MM.1S (cell line): ENCODE data around the gene LASP1NB.
"Not testable (repeated sequence)": the region's sequence is repeated elsewhere in the genome, so short reads cannot be mapped to it uniquely, and the experiment has no call there.

Source experiments
- DNase-seq: peaks from one replicate; pipeline ENCODE4 v3.0.0-alpha.2; 2015
- H2AFZ ChIP-seq: fragments of 300-600 bp; sonication (generic); 2 replicates; pipeline ENCODE4 v1.6.0; 2016; ENCODE audit warnings: antibody characterized with exemption, low read length
- H3F3A ChIP-seq: fragments of 300-600 bp; sonication (generic); 2 replicates; pipeline ENCODE4 v1.6.1; 2016; ENCODE audit warnings: mild to moderate bottlenecking, antibody characterized with exemption, low read length, moderate library complexity, mixed read lengths; ENCODE audit not compliant: insufficient read depth
- H3K27ac ChIP-seq: fragments of 300-600 bp; sonication (generic); 2 replicates; pipeline ENCODE4 v1.5.1; 2016; ENCODE audit warnings: mild to moderate bottlenecking, low read length
- H3K27me3 ChIP-seq: fragments of 300-600 bp; sonication (generic); replicated peaks from 2 replicates; pipeline ENCODE4 v1.6.0; 2016; ENCODE audit warnings: low read length; ENCODE audit not compliant: insufficient read depth
- H3K36me3 ChIP-seq: fragments of 300-600 bp; sonication (generic); replicated peaks from 2 replicates; pipeline ENCODE4 v1.6.1; 2016; ENCODE audit warnings: mild to moderate bottlenecking, low read length, mixed read lengths; ENCODE audit not compliant: insufficient read depth
- H3K4me1 ChIP-seq: fragments of 300-600 bp; sonication (generic); 2 replicates; pipeline ENCODE4 v1.6.1; 2016; ENCODE audit warnings: low read length, mixed read lengths
- H3K4me2 ChIP-seq: fragments of 300-600 bp; sonication (generic); 2 replicates; pipeline ENCODE4 v1.6.0; 2016; ENCODE audit warnings: low read depth, low read length
- H3K4me3 ChIP-seq: fragments of 300-600 bp; sonication (generic); 2 replicates; pipeline ENCODE4 v1.5.1; 2016; ENCODE audit warnings: low read length, mixed read lengths
- H3K79me2 ChIP-seq: fragments of 300-600 bp; sonication (generic); 2 replicates; pipeline ENCODE4 v1.6.1; 2016; ENCODE audit warnings: mixed run types, low read length, mixed read lengths
- H3K9ac ChIP-seq: fragments of 300-600 bp; sonication (generic); 2 replicates; pipeline ENCODE4 v1.6.1; 2016; ENCODE audit warnings: low read length, mixed read lengths
- H3K9me2 ChIP-seq: fragments of 300-600 bp; sonication (generic); replicated peaks from 2 replicates; pipeline ENCODE4 v1.6.1; 2016; ENCODE audit warnings: mild to moderate bottlenecking, low read length, mixed read lengths; ENCODE audit not compliant: insufficient read depth
- H3K9me3 ChIP-seq: fragments of 300-600 bp; sonication (generic); replicated peaks from 2 replicates; pipeline ENCODE4 v1.6.1; 2016; ENCODE audit warnings: mild to moderate bottlenecking, low read length, mixed read lengths; ENCODE audit not compliant: insufficient read depth
- H4K20me1 ChIP-seq: fragments of 300-600 bp; sonication (generic); 2 replicates; pipeline ENCODE4 v1.6.1; 2016; ENCODE audit warnings: mild to moderate bottlenecking, low read length, moderate library complexity, mixed read lengths; ENCODE audit not compliant: insufficient read depth
- CTCF ChIP-seq: fragments of 300-600 bp; sonication (generic); IDR thresholded peaks from 2 replicates; pipeline ENCODE4 v1.5.1; 2016; ENCODE audit warnings: antibody characterized with exemption, low read length, mixed read lengths
- EZH2 ChIP-seq: fragments of 300-600 bp; sonication (generic); optimal IDR thresholded peaks from 2 replicates; pipeline ENCODE3; 2017; ENCODE audit warnings: low read depth, mild to moderate bottlenecking, antibody characterized with exemption, low read length, mixed read lengths
- EZH2phosphoT487 ChIP-seq: fragments of 300-600 bp; sonication (generic); IDR thresholded peaks from 2 replicates; pipeline ENCODE4 v1.6.1; 2018; ENCODE audit warnings: antibody characterized with exemption, low read length

Gene LASP1NB

GRCh38 chr17:38921756-38922411 is 3.5 kb upstream of the LASP1NB start:
- Histone ChIP-seq H3K9me2 (no peaks in the 10 kb centered on the region), H3K9ac (no peak overlapping the region), H2AFZ (no peak overlapping the region), H3K27ac (no peak overlapping the region), H4K20me1 (no peaks in the 10 kb centered on the region), H3K4me1 (peaks cover 14% of the 10 kb centered on the region), H3K36me3 (no peaks in the 10 kb centered on the region), H3K79me2 (no peaks in the 10 kb centered on the region), H3K9me3 (no peaks in the 10 kb centered on the region), H3K27me3 (no peaks in the 10 kb centered on the region), H3K4me3 (no peak overlapping the region), H3F3A (peaks cover 7% of the 10 kb centered on the region), H3K4me2 (no peak overlapping the region)
- no peak for TF ChIP-seq EZH2
- TF ChIP-seq CTCF, result no peak
- no peak for TF ChIP-seq EZH2phosphoT487
- no peak for DNase-seq

GRCh38 chr17:38922538-38923297 is 2.7 kb upstream of the LASP1NB start:
- H3F3A ChIP-seq, result peaks cover 10% of the 10 kb centered on the region
- H3K9ac ChIP-seq, result no peak overlapping the region
- H3K9me3 ChIP-seq, result no peaks in the 10 kb centered on the region
- no peaks in the 10 kb centered on the region for H3K36me3 ChIP-seq
- TF ChIP-seq EZH2 (no peak), CTCF (no peak), EZH2phosphoT487 (no peak)
- no peak overlapping the region for H3K4me2 ChIP-seq
- no peaks in the 10 kb centered on the region for H3K79me2 ChIP-seq
- no peak overlapping the region for H3K4me3 ChIP-seq
- no peak overlapping the region for H3K27ac ChIP-seq
- H3K4me1 ChIP-seq, result peaks cover 17% of the 10 kb centered on the region
- no peaks in the 10 kb centered on the region for H4K20me1 ChIP-seq
- no peaks in the 10 kb centered on the region for H3K9me2 ChIP-seq
- H3K27me3 ChIP-seq, result no peaks in the 10 kb centered on the region
- DNase-seq, result no peak
- H2AFZ ChIP-seq, result no peak overlapping the region

GRCh38 chr17:38926293-38927070 is 1.1 kb downstream of the LASP1NB start:
- H3K9me3 ChIP-seq, result no peaks in the 10 kb centered on the region
- H3K79me2 ChIP-seq, result no peaks in the 10 kb centered on the region
- H3K4me1 ChIP-seq, result peaks cover 17% of the 10 kb centered on the region
- DNase-seq, result peak; percentile 76
- no peaks in the 10 kb centered on the region for H3K27me3 ChIP-seq
- H3K9me2 ChIP-seq, result no peaks in the 10 kb centered on the region
- peaks cover 10% of the 10 kb centered on the region for H3F3A ChIP-seq
- H2AFZ ChIP-seq, result no peak overlapping the region
- H3K4me2 ChIP-seq, result peak overlapping the region; percentile 4; the same call in 1 of the 2 replicates
- TF ChIP-seq CTCF (no peak), EZH2phosphoT487 (no peak), EZH2 (no peak)
- peak overlapping the region; percentile 2; the same call in 1 of the 2 replicates for H3K27ac ChIP-seq
- H3K4me3 ChIP-seq, result no peak overlapping the region
- no peak overlapping the region for H3K9ac ChIP-seq
- H3K36me3 ChIP-seq, result no peaks in the 10 kb centered on the region
- no peaks in the 10 kb centered on the region for H4K20me1 ChIP-seq

- H3K9ac ChIP-seq, H3K36me3 ChIP-seq, H2AFZ ChIP-seq, H3K79me2 ChIP-seq, H3K9me3 ChIP-seq, H4K20me1 ChIP-seq, H3F3A ChIP-seq, H3K4me2 ChIP-seq, H3K9me2 ChIP-seq, DNase-seq, H3K4me3 ChIP-seq, H3K27me3 ChIP-seq, H3K27ac ChIP-seq: not testable (repeated sequence)
- H3K4me1 ChIP-seq, result peaks cover 14% of the 10 kb centered on the region
Observed at GRCh38 chr17:38930782-38931181, 5.4 kb downstream of the LASP1NB start.

GRCh38 chr17:38933962-38934361 is 8.5 kb downstream of the LASP1NB start:
- not testable (repeated sequence) for H3K9me2 ChIP-seq, H3K27ac ChIP-seq, H3K4me3 ChIP-seq, H3K9ac ChIP-seq, H3K79me2 ChIP-seq, H3K36me3 ChIP-seq, H2AFZ ChIP-seq, H3K4me1 ChIP-seq, DNase-seq, H3K27me3 ChIP-seq, H4K20me1 ChIP-seq, H3K4me2 ChIP-seq, H3K9me3 ChIP-seq, H3F3A ChIP-seq
